Stimulated activated memory B cell treated with anti-CD40 and anti-IgM and Interleukin-4, amounts not matched to agents 10 μg/mL and 1 μg/mL and 100 μg/mL, for 72 hours (primary cell): Measurements from ENCODE around the gene ACACA.

Experiments
- ATAC-seq: fragments of 150-1000 bp; cut with Tn5 transposase; 2 replicates; pipeline ENCODE4 v1.10.0; 2021
- H3K27ac Mint-ChIP-seq: one replicate; pipeline ENCODE4 v1.8.0; 2022; ENCODE audit warnings: mild to moderate bottlenecking, mixed read lengths
- H3K27me3 Mint-ChIP-seq: one replicate; pipeline ENCODE4 v1.8.0; 2022; ENCODE audit warnings: mixed read lengths
- H3K36me3 Mint-ChIP-seq: one replicate; pipeline ENCODE4 v1.8.0; 2022; ENCODE audit warnings: mixed read lengths
- H3K4me1 Mint-ChIP-seq: one replicate; pipeline ENCODE4 v1.8.0; 2022; ENCODE audit warnings: mixed read lengths
- H3K4me3 Mint-ChIP-seq: one replicate; pipeline ENCODE4 v1.8.0; 2022; ENCODE audit warnings: mild to moderate bottlenecking, moderate library complexity, mixed read lengths
- H3K9me3 Mint-ChIP-seq: one replicate; pipeline ENCODE4 v1.8.0; 2022; ENCODE audit warnings: mixed read lengths

Gene ACACA

GRCh38 chr17:37218849-37219248 lies 187.8 kb downstream of the ACACA start:
- Mint-ChIP-seq H3K27me3 (no peaks in the 10 kb centered on the region), H3K4me3 (no peak overlapping the region), H3K4me1 (no peaks in the 10 kb centered on the region), H3K27ac (no peak overlapping the region), H3K9me3 (no peaks in the 10 kb centered on the region), H3K36me3 (peaks cover 46% of the 10 kb centered on the region)
- no peak for ATAC-seq

GRCh38 chr17:37214416-37214815 lies 192.2 kb downstream of the ACACA start:
- Mint-ChIP-seq H3K4me1 (no peaks in the 10 kb centered on the region), H3K27ac (no peak overlapping the region), H3K9me3 (no peaks in the 10 kb centered on the region), H3K27me3 (no peaks in the 10 kb centered on the region), H3K4me3 (no peak overlapping the region), H3K36me3 (peaks cover 45% of the 10 kb centered on the region)
- ATAC-seq, result no peak

- ATAC-seq, result no peak
- Mint-ChIP-seq H3K9me3 (no peaks in the 10 kb centered on the region), H3K4me1 (no peaks in the 10 kb centered on the region), H3K27me3 (no peaks in the 10 kb centered on the region), H3K36me3 (peaks cover 47% of the 10 kb centered on the region), H3K4me3 (no peak overlapping the region), H3K27ac (no peak overlapping the region)
These were observed 192.7 kb downstream of the ACACA start for GRCh38 chr17:37213927-37214326.

- Mint-ChIP-seq H3K4me3 (no peak overlapping the region), H3K27ac (no peak overlapping the region), H3K36me3 (peaks cover 58% of the 10 kb centered on the region), H3K27me3 (no peaks in the 10 kb centered on the region), H3K4me1 (no peaks in the 10 kb centered on the region), H3K9me3 (no peaks in the 10 kb centered on the region)
- ATAC-seq, result no peak
These were observed 194.5 kb downstream of the ACACA start for GRCh38 chr17:37212179-37212578.

GRCh38 chr17:37211136-37211535 lies 195.5 kb downstream of the ACACA start:
- Mint-ChIP-seq H3K27me3 (no peaks in the 10 kb centered on the region), H3K4me1 (no peaks in the 10 kb centered on the region), H3K27ac (no peak overlapping the region), H3K36me3 (peaks cover 50% of the 10 kb centered on the region), H3K9me3 (no peaks in the 10 kb centered on the region), H3K4me3 (no peak overlapping the region)
- no peak for ATAC-seq

- no peak overlapping the region for H3K4me3 Mint-ChIP-seq
- no peaks in the 10 kb centered on the region for H3K4me1 Mint-ChIP-seq
- no peak overlapping the region for H3K27ac Mint-ChIP-seq
- H3K27me3 Mint-ChIP-seq, result no peaks in the 10 kb centered on the region
- no peak for ATAC-seq
- H3K36me3 Mint-ChIP-seq, result peaks cover 44% of the 10 kb centered on the region
- no peaks in the 10 kb centered on the region for H3K9me3 Mint-ChIP-seq
These were observed 199.5 kb downstream of the ACACA start for GRCh38 chr17:37207103-37207502.

- Mint-ChIP-seq H3K27ac (no peak overlapping the region), H3K27me3 (no peaks in the 10 kb centered on the region), H3K9me3 (no peaks in the 10 kb centered on the region), H3K36me3 (peaks cover 42% of the 10 kb centered on the region), H3K4me3 (no peak overlapping the region), H3K4me1 (no peaks in the 10 kb centered on the region)
- ATAC-seq, result no peak
These were observed 200.3 kb downstream of the ACACA start for GRCh38 chr17:37206299-37206698.

DNA sequence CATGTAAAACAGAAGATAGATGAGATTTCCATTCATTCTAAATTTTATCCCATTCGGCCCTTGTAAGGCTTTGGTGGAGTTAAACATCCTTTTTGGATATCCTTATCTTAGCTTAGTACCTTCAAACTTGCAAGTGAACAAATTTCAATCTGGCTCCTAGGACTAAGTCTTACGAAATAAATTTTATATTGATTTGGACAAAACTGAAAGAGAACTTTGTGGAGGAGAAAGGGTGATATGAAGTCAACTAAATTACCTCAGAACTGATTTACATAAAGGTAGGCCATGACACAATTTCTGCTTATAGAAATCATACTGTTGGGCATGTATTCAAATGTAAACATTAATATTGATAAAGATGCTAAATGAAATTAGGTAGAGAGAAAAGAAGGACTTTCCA lies 206.1 kb downstream of the ACACA start:
- no peaks in the 10 kb centered on the region for H3K4me1 Mint-ChIP-seq
- H3K27ac Mint-ChIP-seq, result no peak overlapping the region
- H3K36me3 Mint-ChIP-seq, result peaks cover 27% of the 10 kb centered on the region
- no peaks in the 10 kb centered on the region for H3K27me3 Mint-ChIP-seq
- H3K4me3 Mint-ChIP-seq, result no peak overlapping the region
- ATAC-seq, result no peak
- no peaks in the 10 kb centered on the region for H3K9me3 Mint-ChIP-seq

DNA sequence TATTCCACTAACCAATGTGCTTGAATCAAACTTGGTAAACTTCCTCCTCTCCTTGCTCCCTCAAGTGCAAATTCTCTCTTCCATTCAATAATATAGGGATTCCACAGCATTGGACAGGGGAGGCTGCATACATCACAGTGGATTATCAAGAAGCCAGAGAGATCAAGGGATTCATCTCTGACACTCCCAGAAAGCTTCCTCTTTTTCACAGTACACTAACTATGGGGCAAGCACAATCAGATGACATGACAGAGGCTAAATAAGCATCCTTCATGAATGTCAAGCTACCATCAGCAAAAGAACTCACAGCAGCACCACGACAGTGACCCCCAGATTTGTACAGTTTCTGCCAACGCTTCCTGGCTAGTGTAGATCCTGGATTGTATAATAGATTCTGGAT lies 209.3 kb downstream of the ACACA start:
- H3K27ac Mint-ChIP-seq, result no peak overlapping the region
- H3K9me3 Mint-ChIP-seq, result no peaks in the 10 kb centered on the region
- peaks cover 23% of the 10 kb centered on the region for H3K36me3 Mint-ChIP-seq
- H3K4me3 Mint-ChIP-seq, result no peak overlapping the region
- ATAC-seq, result no peak
- no peaks in the 10 kb centered on the region for H3K4me1 Mint-ChIP-seq
- no peaks in the 10 kb centered on the region for H3K27me3 Mint-ChIP-seq

- ATAC-seq, result no peak
- H3K27me3 Mint-ChIP-seq, result no peaks in the 10 kb centered on the region
- peaks cover 39% of the 10 kb centered on the region for H3K36me3 Mint-ChIP-seq
- H3K27ac Mint-ChIP-seq, result no peak overlapping the region
- H3K4me3 Mint-ChIP-seq, result no peak overlapping the region
- no peaks in the 10 kb centered on the region for H3K4me1 Mint-ChIP-seq
- H3K9me3 Mint-ChIP-seq, result no peaks in the 10 kb centered on the region
These were observed 212.4 kb downstream of the ACACA start for GRCh38 chr17:37194208-37194607.

- H3K36me3 Mint-ChIP-seq, result peaks cover 57% of the 10 kb centered on the region
- no peak overlapping the region for H3K27ac Mint-ChIP-seq
- H3K4me3 Mint-ChIP-seq, result no peak overlapping the region
- no peaks in the 10 kb centered on the region for H3K4me1 Mint-ChIP-seq
- no peaks in the 10 kb centered on the region for H3K9me3 Mint-ChIP-seq
- no peaks in the 10 kb centered on the region for H3K27me3 Mint-ChIP-seq
- ATAC-seq, result no peak
These were observed 215.4 kb downstream of the ACACA start for GRCh38 chr17:37191219-37191618.

- H3K4me1 Mint-ChIP-seq, result no peaks in the 10 kb centered on the region
- no peaks in the 10 kb centered on the region for H3K27me3 Mint-ChIP-seq
- H3K4me3 Mint-ChIP-seq, result no peak overlapping the region
- peaks cover 60% of the 10 kb centered on the region for H3K36me3 Mint-ChIP-seq
- H3K9me3 Mint-ChIP-seq, result no peaks in the 10 kb centered on the region
- ATAC-seq, result no peak
- H3K27ac Mint-ChIP-seq, result no peak overlapping the region
These were observed 216.1 kb downstream of the ACACA start for GRCh38 chr17:37190493-37190892.

GRCh38 chr17:37188157-37188556 lies 218.5 kb downstream of the ACACA start:
- H3K4me3 Mint-ChIP-seq, result no peak overlapping the region
- ATAC-seq, result no peak
- no peaks in the 10 kb centered on the region for H3K4me1 Mint-ChIP-seq
- H3K36me3 Mint-ChIP-seq, result peaks cover 57% of the 10 kb centered on the region
- H3K9me3 Mint-ChIP-seq, result no peaks in the 10 kb centered on the region
- H3K27me3 Mint-ChIP-seq, result no peaks in the 10 kb centered on the region
- H3K27ac Mint-ChIP-seq, result no peak overlapping the region

- no peak overlapping the region for H3K27ac Mint-ChIP-seq
- no peak overlapping the region for H3K4me3 Mint-ChIP-seq
- H3K27me3 Mint-ChIP-seq, result no peaks in the 10 kb centered on the region
- no peak for ATAC-seq
- H3K9me3 Mint-ChIP-seq, result no peaks in the 10 kb centered on the region
- H3K4me1 Mint-ChIP-seq, result no peaks in the 10 kb centered on the region
- H3K36me3 Mint-ChIP-seq, result peaks cover 53% of the 10 kb centered on the region
These were observed 219.4 kb downstream of the ACACA start for GRCh38 chr17:37187262-37187661.

DNA sequence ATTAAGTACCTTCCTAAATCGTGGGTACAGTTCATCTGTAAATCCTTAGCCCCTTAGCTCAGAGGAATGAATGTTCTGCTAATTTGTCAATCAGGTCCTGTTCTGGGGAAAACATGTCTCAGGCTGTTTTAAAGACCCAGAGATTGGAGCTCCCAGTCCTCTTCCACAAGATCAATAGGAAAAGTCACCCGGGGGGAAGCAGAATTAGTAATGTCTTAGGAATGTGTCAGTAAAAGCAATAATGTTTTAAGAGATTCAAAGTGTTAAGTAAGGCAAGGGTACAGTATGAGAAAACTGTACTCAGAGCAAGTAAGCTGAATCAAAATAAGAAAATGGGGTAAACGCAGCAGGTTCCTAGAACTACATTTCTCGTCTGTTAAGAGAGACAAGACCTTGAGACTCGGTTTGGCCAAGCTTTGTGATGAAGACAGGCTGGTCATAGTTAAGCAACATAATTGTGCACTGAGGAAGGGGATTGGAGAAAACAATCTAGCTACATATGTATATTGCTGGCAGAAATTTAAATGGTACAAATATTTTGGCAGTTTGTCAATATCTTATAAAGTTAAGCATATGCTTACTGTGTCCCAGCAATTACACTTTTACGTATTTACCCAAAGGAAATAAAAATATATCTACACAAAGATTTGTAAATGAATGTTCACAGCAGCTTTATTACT lies 223.7 kb downstream of the ACACA start:
- Mint-ChIP-seq H3K4me1 (no peaks in the 10 kb centered on the region), H3K9me3 (no peaks in the 10 kb centered on the region), H3K27ac (no peak overlapping the region), H3K36me3 (peaks cover 54% of the 10 kb centered on the region), H3K4me3 (no peak overlapping the region), H3K27me3 (no peaks in the 10 kb centered on the region)
- no peak for ATAC-seq

DNA sequence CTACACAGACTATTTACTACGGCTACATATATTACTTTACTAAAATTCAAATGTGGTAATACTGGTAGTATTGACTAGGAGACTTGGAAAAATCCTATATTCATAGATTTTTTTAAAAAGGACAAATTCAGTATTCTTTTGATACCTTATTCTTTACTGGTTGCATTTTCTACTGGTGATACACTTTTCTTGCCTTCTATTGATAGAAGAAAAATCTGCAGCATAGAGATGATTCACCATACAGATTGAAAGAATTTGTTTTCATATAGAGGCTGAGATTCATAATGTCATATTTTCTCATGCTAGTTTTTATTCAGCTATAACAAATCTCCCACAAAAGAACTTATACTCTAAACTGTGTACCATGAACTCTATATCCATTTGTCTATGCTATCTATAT lies 226.3 kb downstream of the ACACA start:
- Mint-ChIP-seq H3K27me3 (no peaks in the 10 kb centered on the region), H3K9me3 (no peaks in the 10 kb centered on the region), H3K36me3 (peaks cover 53% of the 10 kb centered on the region), H3K4me3 (no peak overlapping the region), H3K27ac (no peak overlapping the region), H3K4me1 (no peaks in the 10 kb centered on the region)
- ATAC-seq, result no peak

- no peak for ATAC-seq
- no peak overlapping the region for H3K27ac Mint-ChIP-seq
- H3K27me3 Mint-ChIP-seq, result no peaks in the 10 kb centered on the region
- no peak overlapping the region for H3K4me3 Mint-ChIP-seq
- H3K4me1 Mint-ChIP-seq, result no peaks in the 10 kb centered on the region
- H3K9me3 Mint-ChIP-seq, result no peaks in the 10 kb centered on the region
- H3K36me3 Mint-ChIP-seq, result peaks cover 53% of the 10 kb centered on the region
These were observed 226.7 kb downstream of the ACACA start for GRCh38 chr17:37179893-37180292.
